Neural crest cell (in vitro differentiated cells): ENCODE measurements around the gene EVA1A. TPM values are rescaled to one million over a fixed set of nuclear protein-coding genes. Genes with fewer than 3 reads are reported as not detected.

Experiments
- DNase-seq: peaks from one replicate; pipeline ENCODE4 v3.0.0; 2021; ENCODE audit warnings: low read depth, mixed read lengths, low spot score
- H3K27ac Mint-ChIP-seq: one replicate; pipeline ENCODE4 v1.8.0; 2021; ENCODE audit warnings: mild to moderate bottlenecking, mixed read lengths; ENCODE audit not compliant: unreplicated experiment
- H3K27me3 Mint-ChIP-seq: 2 replicates; pipeline ENCODE4 v1.8.0; 2021; ENCODE audit warnings: low read depth, mild to moderate bottlenecking, mixed read lengths
- H3K36me3 Mint-ChIP-seq: 2 replicates; pipeline ENCODE4 v1.8.0; 2021; ENCODE audit warnings: low read depth, mild to moderate bottlenecking, mixed read lengths
- H3K4me1 Mint-ChIP-seq: 2 replicates; pipeline ENCODE4 v1.8.0; 2021; ENCODE audit warnings: mixed read lengths
- H3K4me3 Mint-ChIP-seq: one replicate; pipeline ENCODE4 v1.8.0; 2021; ENCODE audit warnings: mild to moderate bottlenecking, mixed read lengths
- H3K9me3 Mint-ChIP-seq: 2 replicates; pipeline ENCODE4 v1.8.0; 2021; ENCODE audit warnings: mixed read lengths
- total RNA-seq: library from RNA; stranded (reverse); gene quantifications from 2 replicates; pipeline ENCODE4 v1.2.1, GENCODE V29; 2021
- TF ChIP-seq, protein P1 (sequence below): fragments of 200-600 bp; sonication (generic); conservative IDR thresholded peaks from 2 replicates; pipeline ENCODE4 v1.5.0; 2021; ENCODE audit warnings: antibody characterized with exemption, mild to moderate bottlenecking

EVA1A gene
- total RNA-seq, 1 donor from 2014 or later, result 3.8 TPM

GRCh38 chr2:75570024-75570947 is 9.5 kb upstream of the EVA1A start:
- DNase-seq, result no peak
- peaks cover 4% of the 10 kb centered on the region for H3K27me3 Mint-ChIP-seq
- H3K4me1 Mint-ChIP-seq, result peaks cover 17% of the 10 kb centered on the region
- H3K36me3 Mint-ChIP-seq, result no peaks in the 10 kb centered on the region
- peaks cover 3% of the 10 kb centered on the region for H3K9me3 Mint-ChIP-seq
- no peak overlapping the region for H3K4me3 Mint-ChIP-seq
- H3K27ac Mint-ChIP-seq, result no peak overlapping the region
- TF ChIP-seq, protein P1, sequence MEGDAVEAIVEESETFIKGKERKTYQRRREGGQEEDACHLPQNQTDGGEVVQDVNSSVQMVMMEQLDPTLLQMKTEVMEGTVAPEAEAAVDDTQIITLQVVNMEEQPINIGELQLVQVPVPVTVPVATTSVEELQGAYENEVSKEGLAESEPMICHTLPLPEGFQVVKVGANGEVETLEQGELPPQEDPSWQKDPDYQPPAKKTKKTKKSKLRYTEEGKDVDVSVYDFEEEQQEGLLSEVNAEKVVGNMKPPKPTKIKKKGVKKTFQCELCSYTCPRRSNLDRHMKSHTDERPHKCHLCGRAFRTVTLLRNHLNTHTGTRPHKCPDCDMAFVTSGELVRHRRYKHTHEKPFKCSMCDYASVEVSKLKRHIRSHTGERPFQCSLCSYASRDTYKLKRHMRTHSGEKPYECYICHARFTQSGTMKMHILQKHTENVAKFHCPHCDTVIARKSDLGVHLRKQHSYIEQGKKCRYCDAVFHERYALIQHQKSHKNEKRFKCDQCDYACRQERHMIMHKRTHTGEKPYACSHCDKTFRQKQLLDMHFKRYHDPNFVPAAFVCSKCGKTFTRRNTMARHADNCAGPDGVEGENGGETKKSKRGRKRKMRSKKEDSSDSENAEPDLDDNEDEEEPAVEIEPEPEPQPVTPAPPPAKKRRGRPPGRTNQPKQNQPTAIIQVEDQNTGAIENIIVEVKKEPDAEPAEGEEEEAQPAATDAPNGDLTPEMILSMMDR, result no peak

GRCh38 chr2:75569546-75569945 is 8.8 kb upstream of the EVA1A start:
- no peaks in the 10 kb centered on the region for H3K36me3 Mint-ChIP-seq
- H3K4me1 Mint-ChIP-seq, result peaks cover 17% of the 10 kb centered on the region
- H3K9me3 Mint-ChIP-seq, result peaks cover 3% of the 10 kb centered on the region
- no peak overlapping the region for H3K4me3 Mint-ChIP-seq
- peaks cover 4% of the 10 kb centered on the region for H3K27me3 Mint-ChIP-seq
- TF ChIP-seq, protein P1, result no peak
- H3K27ac Mint-ChIP-seq, result no peak overlapping the region
- DNase-seq, result no peak

DNA sequence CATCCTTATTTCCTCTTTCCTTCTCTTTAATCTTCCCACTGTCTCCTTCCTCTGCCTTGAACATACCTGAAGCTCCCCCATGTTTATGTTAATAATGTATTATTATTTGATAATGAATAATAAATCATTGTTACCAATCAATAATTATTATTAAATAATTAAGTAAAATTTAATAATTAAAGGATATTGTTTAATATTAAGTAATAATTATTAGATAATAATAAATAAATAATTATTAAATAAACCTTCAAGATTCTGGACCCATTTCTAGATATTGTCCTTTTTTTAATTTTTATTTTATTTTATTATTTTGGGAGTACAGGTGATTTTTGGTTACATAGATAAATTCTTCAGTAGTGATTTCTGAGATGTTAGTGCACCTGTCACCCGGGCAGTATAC is 7.4 kb upstream of the EVA1A start:
- H3K36me3 Mint-ChIP-seq, result no peaks in the 10 kb centered on the region
- H3K27me3 Mint-ChIP-seq, result peaks cover 4% of the 10 kb centered on the region
- no peak overlapping the region for H3K4me3 Mint-ChIP-seq
- TF ChIP-seq, protein P1, result no peak
- H3K27ac Mint-ChIP-seq, result no peak overlapping the region
- H3K9me3 Mint-ChIP-seq, result peaks cover 3% of the 10 kb centered on the region
- H3K4me1 Mint-ChIP-seq, result peaks cover 17% of the 10 kb centered on the region
- DNase-seq, result no peak

GRCh38 chr2:75565472-75566462 is 5.0 kb upstream of the EVA1A start:
- peaks cover 17% of the 10 kb centered on the region for H3K4me1 Mint-ChIP-seq
- peaks cover 18% of the 10 kb centered on the region for H3K27me3 Mint-ChIP-seq
- no peak overlapping the region for H3K27ac Mint-ChIP-seq
- H3K36me3 Mint-ChIP-seq, result no peaks in the 10 kb centered on the region
- TF ChIP-seq, protein P1, result no peak
- H3K4me3 Mint-ChIP-seq, result no peak overlapping the region
- H3K9me3 Mint-ChIP-seq, result peaks cover 3% of the 10 kb centered on the region
- no peak for DNase-seq

DNA sequence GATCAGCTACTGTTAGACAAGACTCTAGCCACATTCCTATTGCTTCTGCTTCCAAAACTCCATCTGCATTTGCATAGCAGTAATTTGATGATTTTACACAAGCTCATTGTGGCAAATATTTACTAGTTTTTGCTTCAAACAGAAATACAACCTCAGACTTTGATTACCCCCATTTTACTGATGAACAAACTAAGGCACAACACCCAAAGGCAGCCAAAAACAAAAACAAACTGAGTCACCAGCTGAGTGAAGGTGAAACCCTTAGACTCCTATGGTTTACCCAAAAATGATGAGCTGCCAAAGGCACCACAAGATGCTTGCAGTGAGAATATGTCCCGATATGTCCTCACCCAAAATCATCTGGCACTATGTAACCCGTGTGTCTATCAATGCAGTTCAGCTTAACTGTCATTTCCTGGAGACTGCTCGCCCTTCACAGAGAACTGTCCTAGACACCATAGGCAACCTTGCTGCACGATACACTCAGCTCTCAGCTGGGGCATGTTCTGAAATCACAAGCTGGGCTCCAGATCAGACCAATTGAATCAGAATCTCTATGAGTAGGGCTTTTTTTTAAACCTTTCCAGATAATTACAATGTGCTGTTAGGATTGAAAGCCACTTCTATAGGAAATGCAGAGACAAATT is 4.1 kb upstream of the EVA1A start:
- no peak for DNase-seq
- Mint-ChIP-seq H3K4me1 (peaks cover 19% of the 10 kb centered on the region), H3K36me3 (no peaks in the 10 kb centered on the region), H3K4me3 (no peak overlapping the region), H3K9me3 (peaks cover 3% of the 10 kb centered on the region), H3K27ac (no peak overlapping the region), H3K27me3 (peaks cover 23% of the 10 kb centered on the region)
- TF ChIP-seq, protein P1, result no peak
